Panc1 (cell line): ENCODE results near the gene SBF2.

Experiments
- CTCF ChIP-seq: fragments of 450-650 bp; IDR thresholded peaks from 2 replicates; pipeline ENCODE4 v1.5.1; 2017; ENCODE audit warnings: mild to moderate bottlenecking
- POLR2AphosphoS5 ChIP-seq: IDR thresholded peaks from 2 replicates; pipeline ENCODE4 v1.6.1; 2012; ENCODE audit warnings: mild to moderate bottlenecking, low read depth, low read length, moderate library complexity
- REST ChIP-seq, 2 experiments: IDR thresholded peaks; 2 replicates each; pipeline ENCODE4 v1.6.1; 2011 to 2012; ENCODE audit warnings: low read depth in 2 of 2, control low read depth in 1 of 2, low read length in 1 of 2, mild to moderate bottlenecking in 1 of 2, moderate library complexity in 1 of 2; ENCODE audit not compliant: insufficient read depth in 1 of 2
- TCF7L2 ChIP-seq: IDR thresholded peaks from 2 replicates; pipeline ENCODE4 v1.6.1; 2011; ENCODE audit warnings: mild to moderate bottlenecking, low read depth, low read length, inconsistent platforms

GRCh38 chr11:10305964-10306918 is 12.2 kb upstream of the SBF2 start:
- TF ChIP-seq CTCF (no peak), POLR2AphosphoS5 (peak; percentile 19), REST (IDR thresholded peaks at IDR 0.05; ENCODE audit: insufficient read depth in 1 of 2, low read depth in 2 of 2, low read length in 1 of 2) (no peak), TCF7L2 (no peak)
